NOMO-1 treated with dmso at 0.1 percent for 144 hours (cell line): ENCODE measurements around the gene CSPG5.

Experiments
- DNase-seq: peaks from one replicate; lab custom pipeline; 2025; ENCODE audit not compliant: unreplicated experiment; lab: John Stamatoyannopoulos, UW

The CSPG5 gene, protein sequence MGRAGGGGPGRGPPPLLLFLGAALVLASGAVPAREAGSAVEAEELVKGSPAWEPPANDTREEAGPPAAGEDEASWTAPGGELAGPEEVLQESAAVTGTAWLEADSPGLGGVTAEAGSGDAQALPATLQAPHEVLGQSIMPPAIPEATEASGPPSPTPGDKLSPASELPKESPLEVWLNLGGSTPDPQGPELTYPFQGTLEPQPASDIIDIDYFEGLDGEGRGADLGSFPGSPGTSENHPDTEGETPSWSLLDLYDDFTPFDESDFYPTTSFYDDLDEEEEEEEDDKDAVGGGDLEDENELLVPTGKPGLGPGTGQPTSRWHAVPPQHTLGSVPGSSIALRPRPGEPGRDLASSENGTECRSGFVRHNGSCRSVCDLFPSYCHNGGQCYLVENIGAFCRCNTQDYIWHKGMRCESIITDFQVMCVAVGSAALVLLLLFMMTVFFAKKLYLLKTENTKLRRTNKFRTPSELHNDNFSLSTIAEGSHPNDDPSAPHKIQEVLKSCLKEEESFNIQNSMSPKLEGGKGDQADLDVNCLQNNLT

GRCh38 chr3:47578691-47579632, at the start of gene CSPG5:
Gene CSPG5 (minus strand): TSS chr3:47578865. CDS start chr3:47578693, 172 bp downstream.
- DNase-seq = no peak

GRCh38 chr3:47628426-47628825, 49.8 kb upstream of the CSPG5 start:
- no peak for DNase-seq

DNA sequence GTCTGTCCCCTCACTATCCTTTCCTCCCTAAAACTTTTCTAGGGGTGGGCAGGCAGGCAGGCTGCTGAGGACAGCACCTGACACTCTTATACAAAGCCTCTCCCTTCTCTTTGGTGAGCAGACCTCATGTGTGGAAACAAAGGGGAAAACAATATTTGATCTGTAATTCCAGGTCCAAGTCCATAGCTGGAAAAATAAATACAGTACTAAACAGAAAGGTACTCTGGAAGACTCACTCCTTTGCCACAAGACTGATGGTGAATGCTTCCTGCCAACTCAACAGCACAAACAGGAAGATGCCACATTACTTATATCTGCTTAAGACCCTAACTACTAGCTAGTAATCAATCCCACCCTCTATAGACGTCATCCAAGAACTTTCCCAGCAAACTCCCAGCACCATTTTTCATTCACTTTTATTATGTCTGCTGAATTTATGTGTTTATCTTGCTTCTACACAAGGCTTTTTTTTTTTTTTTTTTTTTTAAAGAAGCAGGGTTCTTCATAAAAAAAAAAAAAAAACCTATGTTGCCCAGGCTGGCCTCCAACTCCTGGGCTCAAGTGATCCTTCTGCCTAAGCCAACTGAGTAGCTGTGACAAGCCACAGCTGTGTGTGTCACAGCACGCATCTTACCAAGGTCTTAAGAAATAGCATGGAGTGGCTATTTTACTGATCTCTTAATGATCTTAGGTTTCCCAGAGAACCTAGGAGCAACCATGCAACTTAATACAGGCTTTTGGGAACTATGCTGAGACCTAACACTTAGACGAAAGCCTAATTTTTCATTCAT, 44.2 kb upstream of the CSPG5 start:
- DNase-seq = no peak

DNA sequence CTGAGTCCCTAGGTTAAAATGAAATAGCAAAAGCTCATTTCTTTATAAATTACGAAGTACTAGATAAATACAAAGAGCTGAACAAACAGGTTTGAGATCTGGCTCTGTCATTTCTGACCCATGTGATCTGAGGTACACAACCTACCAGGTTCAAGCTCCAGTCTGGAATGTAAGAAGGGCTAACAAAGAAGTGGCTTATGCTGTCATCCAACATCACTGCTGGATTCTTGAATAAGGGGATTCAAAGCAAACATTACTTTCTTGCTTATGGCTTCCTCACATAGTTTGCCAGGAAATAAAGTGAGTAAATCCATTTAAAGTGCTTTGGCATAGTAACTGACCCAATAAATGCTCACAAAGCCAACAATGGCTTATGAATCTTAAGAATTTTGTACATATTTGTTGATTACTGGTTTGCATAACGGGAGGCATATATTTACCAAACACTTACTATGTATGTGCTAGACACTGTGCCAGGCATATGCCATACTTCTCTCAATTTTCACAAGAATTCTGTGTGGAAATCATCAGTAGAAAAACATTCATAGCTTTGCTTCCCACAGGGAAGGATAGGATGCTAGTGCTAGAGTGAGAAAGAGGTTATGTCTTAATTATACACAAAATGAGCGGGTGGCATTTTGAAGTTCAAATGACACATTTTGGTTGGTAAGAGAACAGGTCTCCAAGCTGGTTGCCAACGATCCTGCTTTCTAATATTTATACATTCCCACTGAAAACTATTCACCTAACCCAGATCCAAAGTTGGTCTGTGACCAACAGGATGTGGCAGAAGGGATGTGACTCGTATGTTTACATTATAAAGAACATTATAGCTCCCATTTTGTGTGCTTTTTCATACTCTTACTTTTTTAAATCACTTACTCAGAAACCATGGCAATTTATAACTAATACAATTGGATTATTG, 38.7 kb upstream of the CSPG5 start:
- DNase-seq = no peak

DNA sequence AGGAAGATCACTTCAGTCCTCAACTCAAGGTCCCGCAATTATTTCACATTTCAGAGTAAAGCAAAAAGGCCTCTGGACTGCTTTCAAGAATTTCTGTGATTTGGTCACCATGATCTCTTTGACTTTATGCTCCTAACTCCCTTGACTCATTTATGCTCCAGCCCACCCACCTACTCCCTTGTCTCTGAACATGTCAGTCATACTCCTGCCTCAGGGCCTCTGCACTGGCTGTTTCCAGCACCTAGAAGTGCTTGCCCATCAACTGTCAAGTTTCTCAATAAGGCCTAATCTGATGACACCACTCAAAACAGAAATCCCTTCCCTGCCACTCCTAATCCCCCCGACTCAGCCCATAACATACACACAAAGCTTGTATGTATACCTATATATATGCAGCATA, 36.1 kb upstream of the CSPG5 start:
- no peak for DNase-seq

- no peak for DNase-seq
Observed at GRCh38 chr3:47613722-47614121, 35.1 kb upstream of the CSPG5 start.

DNA sequence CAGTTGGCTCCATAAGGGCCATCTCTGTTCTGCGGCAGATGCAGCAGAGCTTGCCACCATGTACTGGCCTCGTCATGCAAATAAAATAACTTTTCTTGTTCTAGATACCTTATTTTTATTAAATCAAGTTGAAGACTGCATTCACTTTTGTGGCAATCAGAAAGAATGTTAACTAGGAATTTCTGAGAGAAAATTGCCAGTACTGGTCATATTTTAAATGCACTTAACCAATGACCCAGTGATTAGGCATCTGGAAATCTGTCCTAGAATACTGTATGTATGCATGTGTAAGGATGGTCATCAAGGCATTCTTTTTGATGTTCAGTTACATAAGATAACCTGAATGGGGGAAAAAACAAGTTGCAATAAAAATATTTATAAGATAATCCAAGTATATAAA, 34.2 kb upstream of the CSPG5 start:
- no peak for DNase-seq

DNA sequence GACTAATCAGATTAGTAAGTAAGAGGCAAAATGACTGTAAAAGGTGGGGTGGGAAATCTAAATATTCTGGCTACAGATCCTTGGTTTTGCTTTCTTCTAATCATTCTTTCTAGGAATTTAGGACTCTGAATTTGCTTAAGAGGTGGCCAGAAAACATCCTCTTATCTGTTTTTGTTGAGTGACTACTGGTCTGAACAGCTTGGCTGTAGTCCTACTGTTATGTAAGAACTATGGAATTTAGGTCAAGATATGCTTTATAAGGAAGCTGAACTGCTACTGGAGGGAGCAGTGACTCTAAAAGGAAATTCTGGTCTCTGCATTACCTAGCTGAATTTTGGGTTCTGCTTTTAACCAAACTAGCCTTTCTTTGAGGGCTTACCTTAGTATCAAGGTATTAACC, 33.5 kb upstream of the CSPG5 start:
- no peak for DNase-seq

DNA sequence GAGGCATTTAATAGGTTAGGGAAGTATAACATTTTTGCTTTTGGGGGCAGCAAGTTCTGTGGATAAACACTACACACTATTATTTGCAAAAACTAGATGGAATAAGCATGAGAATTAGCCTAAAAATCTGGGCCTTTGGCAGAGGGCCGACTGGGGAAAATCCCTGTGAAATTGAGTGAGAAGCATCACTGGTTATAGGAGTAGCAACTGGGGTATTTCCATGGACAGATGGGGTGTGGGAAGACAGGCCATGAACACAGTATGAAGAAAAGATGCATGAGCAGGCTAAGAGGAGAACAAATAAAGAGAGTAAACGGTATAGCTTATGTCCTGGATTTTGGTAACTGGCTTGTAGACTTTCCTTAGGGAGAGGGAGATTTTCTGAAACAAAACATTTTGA, 32.9 kb upstream of the CSPG5 start:
- no peak for DNase-seq

- no peak for DNase-seq
Observed at GRCh38 chr3:47610583-47610982, 31.9 kb upstream of the CSPG5 start.

DNA sequence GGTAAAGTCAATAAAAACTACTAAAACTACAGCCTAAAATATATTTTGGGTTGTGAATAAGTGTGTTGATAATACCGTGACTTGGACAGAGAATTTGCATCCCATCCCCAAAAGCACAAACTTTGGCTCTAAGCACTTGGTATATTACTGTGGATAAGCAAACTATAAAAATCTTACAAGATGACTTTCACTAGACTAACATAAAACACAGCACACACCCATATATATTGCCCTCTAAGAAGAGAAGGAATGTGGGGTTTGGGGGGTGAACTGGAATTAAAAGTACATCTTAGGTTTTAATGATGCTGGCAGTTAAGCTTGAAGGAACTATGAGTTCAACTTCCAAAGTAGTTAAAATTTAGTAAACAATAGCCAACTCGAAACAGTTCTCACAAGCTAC, 28.7 kb upstream of the CSPG5 start:
- no peak for DNase-seq

DNA sequence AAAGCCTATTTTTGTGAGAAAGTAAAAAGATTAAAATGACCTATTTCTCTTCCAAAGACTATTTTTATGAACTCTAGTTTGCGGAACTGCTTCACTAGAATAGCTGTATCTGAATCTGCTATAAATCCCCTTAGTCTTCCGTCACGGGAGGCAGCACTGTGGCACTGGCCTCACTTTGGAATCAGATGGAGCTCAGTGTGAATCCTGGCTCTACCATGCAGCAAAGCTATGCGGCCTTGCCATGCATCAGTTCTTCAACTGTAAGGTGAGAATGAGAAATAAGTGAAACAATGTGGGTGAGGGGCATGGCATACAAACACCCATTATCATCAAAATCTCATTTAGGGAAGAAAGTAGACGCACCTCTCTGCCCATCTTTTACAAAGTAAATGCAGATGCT, 27.5 kb upstream of the CSPG5 start:
- DNase-seq = no peak

- no peak for DNase-seq
Observed at GRCh38 chr3:47605652-47606051, 27.0 kb upstream of the CSPG5 start.

GRCh38 chr3:47604145-47604544, 25.5 kb upstream of the CSPG5 start:
- no peak for DNase-seq

DNA sequence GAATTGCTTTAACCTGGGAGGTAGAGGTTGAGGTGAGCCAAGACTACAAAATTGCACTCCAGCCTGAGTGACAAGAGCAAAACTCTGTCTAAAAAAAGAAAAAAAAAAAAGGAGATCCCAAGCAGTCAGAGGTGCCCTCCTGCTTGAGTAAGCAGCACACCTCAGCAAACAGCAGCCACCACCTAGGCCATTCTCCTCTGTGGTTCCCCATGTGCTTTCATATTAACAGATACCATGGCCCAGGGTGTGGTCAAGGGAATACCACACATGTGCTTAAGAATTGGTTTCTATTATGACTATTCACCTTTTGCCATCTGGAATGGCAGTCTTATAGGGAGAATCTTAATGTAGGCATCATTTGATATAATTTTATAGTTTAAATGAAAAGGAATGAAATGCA, 24.7 kb upstream of the CSPG5 start:
- DNase-seq = no peak

DNA sequence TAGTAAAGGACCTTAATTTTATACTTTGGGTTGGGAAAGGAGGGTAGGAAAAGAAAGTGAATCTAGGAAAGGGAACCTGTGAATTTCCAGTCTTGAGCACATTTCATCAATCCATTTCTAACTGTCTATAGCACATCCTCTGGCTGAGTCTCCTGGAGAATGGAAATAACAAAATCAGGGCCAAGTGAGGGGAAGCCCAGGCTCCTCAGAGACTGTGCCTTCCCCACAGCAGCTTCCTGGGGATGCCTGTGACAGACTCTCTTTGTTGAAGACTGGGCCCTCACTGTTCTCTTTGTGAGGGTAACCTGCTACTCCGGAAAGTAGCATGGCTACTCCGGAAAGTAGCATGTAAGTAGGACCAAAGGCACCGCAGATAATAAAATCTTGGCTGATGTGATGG, 22.6 kb upstream of the CSPG5 start:
- DNase-seq = no peak

GRCh38 chr3:47594792-47595191, 16.1 kb upstream of the CSPG5 start:
- DNase-seq = no peak

- DNase-seq = no peak
Observed at GRCh38 chr3:47592066-47592795, 13.6 kb upstream of the CSPG5 start.

GRCh38 chr3:47590216-47590615, 11.6 kb upstream of the CSPG5 start:
- DNase-seq = no peak
